A549 (cell line): Measurements from ENCODE around the gene PSMC4.

ENCODE experiments used
- CEBPB ChIP-seq, 2 experiments: fragments of >200 bp in 1 of 2; sonication (Bioruptor Twin) in 1 of 2; formaldehyde crosslinking in 1 of 2; IDR thresholded peaks; 2 replicates each; pipeline ENCODE4 v1.6.1; 2012 to 2016
- EP300 ChIP-seq, 2 experiments: fragments of >200 bp; sonication (Bioruptor Twin); formaldehyde crosslinking; IDR thresholded peaks; 2 replicates in 1 of 2; 3 replicates in 1 of 2; pipeline ENCODE4 v1.6.1; 2016 to 2017
- HDAC2 ChIP-seq: fragments of 200-600 bp; sonication (generic); IDR thresholded peaks from 2 replicates; pipeline ENCODE4 v1.6.1; 2016
- MYC ChIP-seq: IDR thresholded peaks from 2 replicates; pipeline ENCODE4 v1.6.1; 2012; ENCODE audit warnings: mild to moderate bottlenecking, inconsistent platforms, low read length, improper control_type of control experiment, borderline replicate concordance
- NR3C1 ChIP-seq: fragments of >200 bp; sonication (Bioruptor Twin); formaldehyde crosslinking; IDR thresholded peaks from 3 replicates; pipeline ENCODE4 v1.6.1; 2017
- POLR2A ChIP-seq: IDR thresholded peaks from 2 replicates; pipeline ENCODE4 v1.6.1; 2012; ENCODE audit warnings: mild to moderate bottlenecking, low read length
- RCOR1 ChIP-seq: fragments of 150-350 bp; IDR thresholded peaks from 2 replicates; pipeline ENCODE4 v1.6.1; 2014; ENCODE audit warnings: antibody characterized with exemption, low read length, low read depth
- SMC3 ChIP-seq: fragments of >200 bp; sonication (Bioruptor Twin); formaldehyde crosslinking; IDR thresholded peaks from 3 replicates; pipeline ENCODE4 v1.6.1; 2018; ENCODE audit warnings: inconsistent platforms
- TF ChIP-seq, protein P1 (sequence below): fragments of >200 bp; sonication (Bioruptor Twin); formaldehyde crosslinking; IDR thresholded peaks from 3 replicates; pipeline ENCODE4 v1.5.1; 2016
- TF ChIP-seq, protein P2 (sequence below): IDR thresholded peaks from 2 replicates; pipeline ENCODE4 v1.6.1; 2012
- TF ChIP-seq, protein P3 (sequence below): fragments of 250-450 bp; sonication (Bioruptor Pico); IDR thresholded peaks from 2 replicates; pipeline ENCODE4 v1.5.0; 2020; ENCODE audit warnings: low read depth, mild to moderate bottlenecking, moderate library complexity

DNA sequence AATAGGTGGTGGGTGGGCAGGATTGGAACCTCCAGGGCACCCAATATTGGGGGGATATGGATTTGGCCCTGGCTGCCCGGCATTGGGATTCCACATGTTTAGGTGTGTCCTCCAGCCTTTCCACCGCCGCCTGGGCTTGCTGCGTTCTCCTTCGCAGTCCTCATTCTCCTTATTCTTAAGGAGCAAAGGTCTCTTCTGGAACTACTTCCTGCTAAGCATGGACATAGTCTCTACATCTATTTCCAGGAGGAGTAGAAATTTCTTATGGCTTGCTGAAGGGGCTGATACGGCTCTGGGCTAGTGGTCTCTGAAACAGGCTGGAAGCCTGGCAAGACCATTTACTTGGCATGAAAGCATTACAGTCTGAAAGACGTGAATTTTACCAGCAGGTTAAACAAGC lies 27.4 kb upstream of the PSMC4 start:
- TF ChIP-seq NR3C1 (no peak), MYC (no peak), RCOR1 (no peak), POLR2A (no peak), SMC3 (no peak), EP300 (IDR thresholded peaks at IDR 0.05) (no peak), HDAC2 (no peak), CEBPB (IDR thresholded peaks at IDR 0.05) (no peak)
- TF ChIP-seq, protein P1, sequence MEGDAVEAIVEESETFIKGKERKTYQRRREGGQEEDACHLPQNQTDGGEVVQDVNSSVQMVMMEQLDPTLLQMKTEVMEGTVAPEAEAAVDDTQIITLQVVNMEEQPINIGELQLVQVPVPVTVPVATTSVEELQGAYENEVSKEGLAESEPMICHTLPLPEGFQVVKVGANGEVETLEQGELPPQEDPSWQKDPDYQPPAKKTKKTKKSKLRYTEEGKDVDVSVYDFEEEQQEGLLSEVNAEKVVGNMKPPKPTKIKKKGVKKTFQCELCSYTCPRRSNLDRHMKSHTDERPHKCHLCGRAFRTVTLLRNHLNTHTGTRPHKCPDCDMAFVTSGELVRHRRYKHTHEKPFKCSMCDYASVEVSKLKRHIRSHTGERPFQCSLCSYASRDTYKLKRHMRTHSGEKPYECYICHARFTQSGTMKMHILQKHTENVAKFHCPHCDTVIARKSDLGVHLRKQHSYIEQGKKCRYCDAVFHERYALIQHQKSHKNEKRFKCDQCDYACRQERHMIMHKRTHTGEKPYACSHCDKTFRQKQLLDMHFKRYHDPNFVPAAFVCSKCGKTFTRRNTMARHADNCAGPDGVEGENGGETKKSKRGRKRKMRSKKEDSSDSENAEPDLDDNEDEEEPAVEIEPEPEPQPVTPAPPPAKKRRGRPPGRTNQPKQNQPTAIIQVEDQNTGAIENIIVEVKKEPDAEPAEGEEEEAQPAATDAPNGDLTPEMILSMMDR, result no peak
- TF ChIP-seq, protein P2, sequence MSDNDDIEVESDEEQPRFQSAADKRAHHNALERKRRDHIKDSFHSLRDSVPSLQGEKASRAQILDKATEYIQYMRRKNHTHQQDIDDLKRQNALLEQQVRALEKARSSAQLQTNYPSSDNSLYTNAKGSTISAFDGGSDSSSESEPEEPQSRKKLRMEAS, result no peak
- TF ChIP-seq, protein P3, sequence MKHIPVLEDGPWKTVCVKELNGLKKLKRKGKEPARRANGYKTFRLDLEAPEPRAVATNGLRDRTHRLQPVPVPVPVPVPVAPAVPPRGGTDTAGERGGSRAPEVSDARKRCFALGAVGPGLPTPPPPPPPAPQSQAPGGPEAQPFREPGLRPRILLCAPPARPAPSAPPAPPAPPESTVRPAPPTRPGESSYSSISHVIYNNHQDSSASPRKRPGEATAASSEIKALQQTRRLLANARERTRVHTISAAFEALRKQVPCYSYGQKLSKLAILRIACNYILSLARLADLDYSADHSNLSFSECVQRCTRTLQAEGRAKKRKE (CRISPR knock-in tag), result no peak
